ENCODE results near the gene ZNF878. TPM values are rescaled to one million over a fixed set of nuclear protein-coding genes. Genes with fewer than 3 reads are reported as not detected.
"Not testable (repeated sequence)": the region's sequence is repeated elsewhere in the genome, so short reads cannot be mapped to it uniquely, and the experiment has no call there.

Gene ZNF878
- total RNA-seq, 1 experiment from 2014 or later = 2.1 TPM

GRCh38 chr19:12090807-12091206, 38.0 kb upstream of the ZNF878 start:
- in situ Hi-C loops (cut with HindIII; ENCODE audit: low pct_unique_long_range_greater_than_20kb, low sequenced_read_pairs) = no loop called here
- peak; percentile 10 for DNase-seq (ENCODE audit: low read depth, low spot score)
- Histone ChIP-seq H3K27ac (ENCODE audit: low read length) (no peak overlapping the region), H3K4me1 (ENCODE audit: control insufficient read depth, insufficient read depth, low read length) (no peaks in the 10 kb centered on the region), H3K27me3 (ENCODE audit: control insufficient read depth, insufficient read depth, low read length) (no peaks in the 10 kb centered on the region), H3K9me3 (ENCODE audit: control insufficient read depth, insufficient read depth, low read depth, low read length) (peaks cover 10% of the 10 kb centered on the region; the same call in 1 of the 2 replicates), H3K4me3 (ENCODE audit: low read depth in 2 of 2, low read length in 2 of 2) (no peak overlapping the region), H3K36me3 (ENCODE audit: control insufficient read depth, insufficient read depth, low read length) (no peaks in the 10 kb centered on the region)
- intact Hi-C loops (cut with micrococcal nuclease; ENCODE audit: unreplicated experiment) = loop anchor here (2.0 kb wide), 1 partner anchor 50 kb away; the partner anchor contains the start of gene ZNF20
- POLR2A ChIA-PET = interaction anchor here (0.6 kb wide), 1 partner anchor 393 kb away, joined by 14 read pairs; no protein-coding TSS in a partner anchor
- TF ChIP-seq POLR2AphosphoS5 (IDR thresholded peaks at IDR 0.05; ENCODE audit: low read depth, low read length) = no peak
- TF ChIP-seq CTCF (IDR thresholded peaks at IDR 0.05) = peak; percentile 78
- TF ChIP-seq REST (IDR thresholded peaks at IDR 0.05; ENCODE audit: insufficient read depth in 1 of 2, low read depth in 2 of 2, low read length in 1 of 2) = no peak
- TF ChIP-seq SIN3A (IDR thresholded peaks at IDR 0.05; ENCODE audit: borderline replicate concordance, insufficient read depth, low read depth, low read length) = no peak
- no peak for TF ChIP-seq TCF7L2 (IDR thresholded peaks at IDR 0.05; ENCODE audit: low read depth, low read length)
- ATAC-seq = peak; percentile 46; the same call in 1 of the 2 replicates
- CTCF ChIA-PET = interaction anchor here (0.7 to 1.4 kb wide), 3 partner anchors 31 to 275 kb away, joined by 6 to 23 read pairs (median 20); partner anchors contain the start of genes ZNF20 and ZNF442
- no TSS peak for BruUV-seq (replicated peaks)

- ATAC-seq (no peak), DNase-seq (ENCODE audit: low read depth, low spot score) (no peak)
- Histone ChIP-seq H3K4me1 (ENCODE audit: control insufficient read depth, insufficient read depth, low read length) (no peaks in the 10 kb centered on the region), H3K36me3 (ENCODE audit: control insufficient read depth, insufficient read depth, low read length) (no peaks in the 10 kb centered on the region), H3K9me3 (ENCODE audit: control insufficient read depth, insufficient read depth, low read depth, low read length) (peaks cover 3% of the 10 kb centered on the region; the same call in 1 of the 2 replicates), H3K27ac (ENCODE audit: low read length) (no peak overlapping the region), H3K27me3 (ENCODE audit: control insufficient read depth, insufficient read depth, low read length) (no peaks in the 10 kb centered on the region), H3K4me3 (ENCODE audit: low read depth in 2 of 2, low read length in 2 of 2) (no peak overlapping the region)
- no TSS peak for BruUV-seq (replicated peaks)
- intact Hi-C loops (cut with micrococcal nuclease; ENCODE audit: unreplicated experiment) = no loop called here
- CTCF ChIA-PET = no interaction called here
- no peak for TF ChIP-seq SIN3A (IDR thresholded peaks at IDR 0.05; ENCODE audit: borderline replicate concordance, insufficient read depth, low read depth, low read length)
- no peak for TF ChIP-seq CTCF (IDR thresholded peaks at IDR 0.05)
- TF ChIP-seq TCF7L2 (IDR thresholded peaks at IDR 0.05; ENCODE audit: low read depth, low read length) = no peak
- no peak for TF ChIP-seq POLR2AphosphoS5 (IDR thresholded peaks at IDR 0.05; ENCODE audit: low read depth, low read length)
- TF ChIP-seq REST (IDR thresholded peaks at IDR 0.05; ENCODE audit: insufficient read depth in 1 of 2, low read depth in 2 of 2, low read length in 1 of 2) = no peak
- in situ Hi-C loops (cut with HindIII; ENCODE audit: low pct_unique_long_range_greater_than_20kb, low sequenced_read_pairs) = no loop called here
- POLR2A ChIA-PET = no interaction called here
Measured at GRCh38 chr19:12085074-12085818, 32.5 kb upstream of the ZNF878 start.

GRCh38 chr19:12083336-12083735, 30.6 kb upstream of the ZNF878 start:
- DNase-seq (ENCODE audit: low read depth, low spot score); ATAC-seq; H3K9me3 ChIP-seq (ENCODE audit: control insufficient read depth, insufficient read depth, low read depth, low read length); H3K27ac ChIP-seq (ENCODE audit: low read length); POLR2A ChIA-PET; H3K4me3 ChIP-seq (ENCODE audit: low read depth in 2 of 2, low read length in 2 of 2); intact Hi-C loops (cut with micrococcal nuclease; ENCODE audit: unreplicated experiment); H3K36me3 ChIP-seq (ENCODE audit: control insufficient read depth, insufficient read depth, low read length); H3K4me1 ChIP-seq (ENCODE audit: control insufficient read depth, insufficient read depth, low read length); H3K27me3 ChIP-seq (ENCODE audit: control insufficient read depth, insufficient read depth, low read length); BruUV-seq (replicated peaks); in situ Hi-C loops (cut with HindIII; ENCODE audit: low pct_unique_long_range_greater_than_20kb, low sequenced_read_pairs); CTCF ChIA-PET: not testable (repeated sequence)
